ENCODE measurements around the gene SFMBT2. TPM values are rescaled to one million over a fixed set of nuclear protein-coding genes. Genes with fewer than 3 reads are reported as not detected.

Gene SFMBT2
- total RNA-seq, 1 experiment from 2014 or later, result not detected

DNA sequence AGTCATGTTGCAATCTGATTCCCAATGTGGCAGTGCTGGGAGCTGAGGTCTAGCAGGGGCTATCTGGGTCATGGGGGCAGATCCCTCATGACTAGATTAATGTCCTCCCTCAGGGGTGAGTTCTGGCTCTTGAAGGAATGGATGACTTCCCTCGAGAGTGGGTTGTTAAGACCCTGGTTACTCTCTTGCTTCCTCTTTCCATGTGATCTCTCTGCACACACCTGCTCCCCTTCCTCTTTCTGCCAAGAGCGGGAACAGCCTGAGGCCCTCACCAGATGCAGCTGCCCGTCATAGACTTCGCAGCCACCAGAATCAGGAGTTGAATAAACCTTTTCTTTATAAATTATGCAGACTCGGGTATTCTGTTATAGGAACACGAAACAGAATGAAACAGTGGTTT lies 37.8 kb downstream of the SFMBT2 start:
- Histone ChIP-seq H3K4me1 (no peaks in the 10 kb centered on the region), H3K36me3 (ENCODE audit: control insufficient read depth, insufficient read depth, low read length) (no peaks in the 10 kb centered on the region), H3K9me3 (peaks cover 6% of the 10 kb centered on the region; the same call in 1 of the 2 replicates), H3K4me3 (ENCODE audit: low read depth, low read length) (no peak overlapping the region), H3K27me3 (replicated peaks; ENCODE audit: control insufficient read depth, insufficient read depth, low read length) (no peaks in the 10 kb centered on the region)
- no peaks in the 10 kb centered on the region for H3K36me3 Mint-ChIP-seq (ENCODE audit: insufficient read depth, unreplicated experiment)
- no TSS peak for BruUV-seq (replicated peaks)
- ChIA-PET CTCF (no interaction called here), POLR2A (no interaction called here)
- H3K27me3 Mint-ChIP-seq (ENCODE audit: insufficient read depth, unreplicated experiment), result peaks cover 9% of the 10 kb centered on the region
- TF ChIP-seq CTCF (IDR thresholded peaks at IDR 0.05; ENCODE audit: insufficient read depth in 1 of 2, low read depth in 1 of 2, low read length in 1 of 2, severe bottlenecking in 1 of 2, unreplicated experiment in 1 of 2), result no peak
- DNase-seq, result no peak
- H3K4me3 Mint-ChIP-seq (ENCODE audit: unreplicated experiment), result no peak overlapping the region
- H3K27ac Mint-ChIP-seq (ENCODE audit: unreplicated experiment), result no peak overlapping the region
- H3K4me1 Mint-ChIP-seq (ENCODE audit: low read depth, unreplicated experiment), result no peaks in the 10 kb centered on the region
- peaks cover 17% of the 10 kb centered on the region for H3K9me3 Mint-ChIP-seq (ENCODE audit: unreplicated experiment)
- intact Hi-C loops (cut with micrococcal nuclease; ENCODE audit: unreplicated experiment), result no loop called here

- DNase-seq, result no peak
- no peak overlapping the region for H3K4me3 ChIP-seq (ENCODE audit: low read depth, low read length)
- BruUV-seq (replicated peaks), result no TSS peak
- Mint-ChIP-seq H3K4me3 (ENCODE audit: unreplicated experiment) (no peak overlapping the region), H3K4me1 (ENCODE audit: low read depth, unreplicated experiment) (no peaks in the 10 kb centered on the region), H3K27ac (ENCODE audit: unreplicated experiment) (no peak overlapping the region), H3K9me3 (ENCODE audit: unreplicated experiment) (peaks cover 12% of the 10 kb centered on the region), H3K27me3 (ENCODE audit: insufficient read depth, unreplicated experiment) (peaks cover 9% of the 10 kb centered on the region), H3K36me3 (ENCODE audit: insufficient read depth, unreplicated experiment) (no peaks in the 10 kb centered on the region)
- intact Hi-C loops (cut with micrococcal nuclease; ENCODE audit: unreplicated experiment), result no loop called here
- ChIA-PET CTCF (no interaction called here), POLR2A (no interaction called here)
- no peak for TF ChIP-seq CTCF (IDR thresholded peaks at IDR 0.05; ENCODE audit: insufficient read depth in 1 of 2, low read depth in 1 of 2, low read length in 1 of 2, severe bottlenecking in 1 of 2, unreplicated experiment in 1 of 2)
- no peaks in the 10 kb centered on the region for H3K36me3 ChIP-seq (ENCODE audit: control insufficient read depth, insufficient read depth, low read length)
- H3K4me1 ChIP-seq, result no peaks in the 10 kb centered on the region
- no peaks in the 10 kb centered on the region for H3K27me3 ChIP-seq (replicated peaks; ENCODE audit: control insufficient read depth, insufficient read depth, low read length)
- peaks cover 6% of the 10 kb centered on the region; the same call in 1 of the 2 replicates for H3K9me3 ChIP-seq
Observed at GRCh38 chr10:7372504-7372903, 38.3 kb downstream of the SFMBT2 start.

GRCh38 chr10:7370511-7370910 lies 40.3 kb downstream of the SFMBT2 start:
- BruUV-seq (replicated peaks), result no TSS peak
- no peaks in the 10 kb centered on the region; the same call in 1 of the 2 replicates for H3K27me3 ChIP-seq (replicated peaks; ENCODE audit: control insufficient read depth, insufficient read depth, low read length)
- H3K4me1 Mint-ChIP-seq (ENCODE audit: low read depth, unreplicated experiment), result no peaks in the 10 kb centered on the region
- ChIA-PET CTCF (no interaction called here), POLR2A (no interaction called here)
- H3K27me3 Mint-ChIP-seq (ENCODE audit: insufficient read depth, unreplicated experiment), result peaks cover 12% of the 10 kb centered on the region
- no peak for TF ChIP-seq CTCF (IDR thresholded peaks at IDR 0.05; ENCODE audit: insufficient read depth in 1 of 2, low read depth in 1 of 2, low read length in 1 of 2, severe bottlenecking in 1 of 2, unreplicated experiment in 1 of 2)
- no peak overlapping the region for H3K27ac Mint-ChIP-seq (ENCODE audit: unreplicated experiment)
- 0 out of 2 replicates have a peak, but pooled peaks cover 6% of the 10 kb centered on the region for H3K9me3 ChIP-seq
- no peaks in the 10 kb centered on the region for H3K4me1 ChIP-seq
- intact Hi-C loops (cut with micrococcal nuclease; ENCODE audit: unreplicated experiment), result no loop called here
- no peaks in the 10 kb centered on the region for H3K36me3 Mint-ChIP-seq (ENCODE audit: insufficient read depth, unreplicated experiment)
- no peaks in the 10 kb centered on the region for H3K36me3 ChIP-seq (ENCODE audit: control insufficient read depth, insufficient read depth, low read length)
- H3K9me3 Mint-ChIP-seq (ENCODE audit: unreplicated experiment), result peaks cover 9% of the 10 kb centered on the region
- no peak overlapping the region for H3K4me3 ChIP-seq (ENCODE audit: low read depth, low read length)
- no peak overlapping the region for H3K4me3 Mint-ChIP-seq (ENCODE audit: unreplicated experiment)
- DNase-seq, result no peak

All from Caco-2 (cell line).